HFFc6 (cell line): ENCODE results near the gene TTLL12. TPM values are rescaled to one million over a fixed set of nuclear protein-coding genes. Genes with fewer than 3 reads are reported as not detected.
A peak's percentile ranks its signal among the peaks of the same experiment; 100 is the strongest.

Experiments used
- DNase-seq: peaks from one replicate; pipeline ENCODE4 v3.0.0-alpha.2; 2018
- H3K27ac Mint-ChIP-seq: 2 replicates; pipeline ENCODE4 v1.8.0; 2020; ENCODE audit warnings: mild to moderate bottlenecking, mixed read lengths
- H3K27me3 Mint-ChIP-seq: 2 replicates; pipeline ENCODE4 v1.8.0; 2021; ENCODE audit warnings: mild to moderate bottlenecking, moderate library complexity, mixed read lengths; ENCODE audit not compliant: insufficient read depth
- H3K36me3 Mint-ChIP-seq: 2 replicates; pipeline ENCODE4 v1.8.0; 2021; ENCODE audit warnings: low read depth, mixed read lengths
- H3K4me1 Mint-ChIP-seq: 2 replicates; pipeline ENCODE4 v1.8.0; 2020; ENCODE audit warnings: low read depth, mixed read lengths
- H3K4me3 Mint-ChIP-seq: 2 replicates; pipeline ENCODE4 v1.8.0; 2020; ENCODE audit warnings: mild to moderate bottlenecking, moderate library complexity, mixed read lengths
- H3K9me3 Mint-ChIP-seq: 2 replicates; pipeline ENCODE4 v1.8.0; 2020; ENCODE audit warnings: mild to moderate bottlenecking, mixed read lengths
- CTCF ChIP-seq: fragments of 200-600 bp; sonication (generic); IDR thresholded peaks from 2 replicates; pipeline ENCODE4 v1.5.0; 2021; ENCODE audit warnings: antibody characterized with exemption, mild to moderate bottlenecking
- total RNA-seq, 6 experiments: library from RNA; stranded (reverse); fragmentation: NEBNext Ultra II Directional; extraction: Animal tissue kit (Norgen Biotek cat#: 25700); gene quantifications; 2 replicates in 1 of 6; 3 replicates in 5 of 6; pipeline ENCODE4 v1.2.3, GENCODE V29; 2021

Gene TTLL12
- total RNA-seq, 6 experiments from 2014 or later: 33.9 to 42.4 (median 38.7) TPM

DNA sequence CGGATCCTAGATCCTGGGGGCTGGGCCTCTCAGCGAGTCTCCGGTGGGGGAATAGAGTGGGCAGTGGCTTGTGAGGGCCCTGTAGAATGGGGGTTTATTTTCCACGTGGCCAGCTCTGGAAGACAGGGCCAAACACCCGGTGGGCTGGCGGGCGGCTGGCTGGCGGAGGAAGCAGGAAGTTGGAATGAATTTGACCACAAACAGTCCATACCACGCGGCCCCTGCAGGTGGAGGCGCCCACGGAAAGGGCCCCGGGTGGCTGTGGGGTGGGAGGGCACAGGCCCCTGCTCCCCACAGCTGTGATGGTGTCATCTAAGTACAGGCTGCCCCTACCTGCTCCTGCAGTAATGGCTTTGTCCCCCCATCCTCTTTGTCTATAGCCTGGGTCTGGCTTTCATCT, 58.8 kb downstream of the TTLL12 start:
- H3K4me1 Mint-ChIP-seq: peaks cover 14% of the 10 kb centered on the region
- no peaks in the 10 kb centered on the region for H3K9me3 Mint-ChIP-seq
- no peaks in the 10 kb centered on the region for H3K36me3 Mint-ChIP-seq
- no peak for TF ChIP-seq CTCF
- DNase-seq: no peak
- H3K27ac Mint-ChIP-seq: no peak overlapping the region
- H3K27me3 Mint-ChIP-seq: no peaks in the 10 kb centered on the region; the same call in none of the 2 replicates
- H3K4me3 Mint-ChIP-seq: no peak overlapping the region

DNA sequence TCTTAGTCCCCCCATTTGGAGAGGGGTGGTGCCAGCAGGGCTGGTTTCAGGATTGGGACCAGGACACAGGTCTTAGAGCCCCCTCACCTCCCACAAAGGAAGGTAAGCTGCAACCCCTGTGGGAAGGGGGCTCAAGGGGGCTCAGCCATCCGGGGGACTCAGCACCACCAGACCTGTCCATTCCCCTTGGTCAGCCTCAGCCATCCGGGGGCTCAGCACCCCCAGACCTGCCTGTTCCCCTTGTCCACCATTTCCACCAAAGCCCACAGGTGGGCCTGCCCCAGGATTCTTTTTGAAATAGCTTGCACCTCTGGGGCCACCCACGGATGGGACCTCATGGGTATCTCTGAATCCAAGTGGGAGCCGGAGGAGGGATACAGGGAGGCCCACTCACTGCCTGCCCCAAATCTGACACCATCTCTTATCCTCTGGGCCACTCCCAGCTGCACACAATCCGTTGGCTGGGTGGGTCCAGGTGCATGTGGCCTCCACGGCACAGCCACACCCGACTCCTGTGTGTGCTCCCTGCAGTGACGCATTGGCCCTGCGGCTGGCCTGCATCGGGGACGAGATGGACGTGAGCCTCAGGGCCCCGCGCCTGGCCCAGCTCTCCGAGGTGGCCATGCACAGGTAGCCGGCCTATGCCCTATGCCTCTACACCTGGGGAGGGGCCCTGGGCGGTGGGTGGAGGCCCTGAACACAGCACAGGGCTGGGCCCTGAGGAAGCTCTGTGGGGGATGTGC, 59.6 kb downstream of the TTLL12 start:
- Mint-ChIP-seq H3K4me3 (no peak overlapping the region), H3K27ac (peak overlapping the region; percentile 75)

DNA sequence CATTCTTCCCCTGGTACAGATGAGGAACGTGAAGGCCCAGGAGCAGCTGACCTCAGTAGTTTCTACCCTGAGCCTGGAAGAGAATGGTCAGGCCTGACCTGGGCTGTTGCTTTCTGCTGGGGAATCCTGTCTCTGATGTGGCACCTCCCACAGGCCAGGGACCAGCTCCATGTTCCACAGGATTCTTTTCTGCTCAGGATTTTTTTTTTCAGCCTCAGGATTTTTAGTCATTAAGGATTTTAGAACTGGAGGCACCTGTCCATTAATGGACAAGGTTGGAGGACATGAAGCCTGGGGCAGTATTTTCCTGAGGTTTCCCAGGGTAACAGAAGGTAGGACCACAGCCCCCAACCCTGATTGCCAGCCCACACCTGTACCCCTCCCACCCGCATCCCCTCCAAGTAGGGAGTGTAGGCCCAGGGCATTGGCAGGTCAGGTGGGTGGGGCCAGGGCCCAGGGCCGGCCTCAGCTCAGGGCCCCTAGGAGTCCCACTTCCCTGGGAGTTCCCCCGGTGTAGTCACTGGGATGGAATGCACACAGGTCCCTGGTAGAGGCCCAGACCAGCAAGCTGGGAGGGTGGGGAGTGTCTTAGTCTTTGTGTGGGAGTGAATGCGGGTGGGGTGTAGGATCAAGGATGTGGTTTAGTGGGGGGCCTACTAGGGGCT, 60.3 kb downstream of the TTLL12 start:
- H3K27me3 Mint-ChIP-seq: no peaks in the 10 kb centered on the region; the same call in none of the 2 replicates
- no peak for TF ChIP-seq CTCF
- H3K9me3 Mint-ChIP-seq: no peaks in the 10 kb centered on the region
- peak; percentile 59 for DNase-seq
- no peak overlapping the region for H3K4me3 Mint-ChIP-seq
- peak overlapping the region; percentile 75 for H3K27ac Mint-ChIP-seq
- no peaks in the 10 kb centered on the region for H3K36me3 Mint-ChIP-seq
- peaks cover 14% of the 10 kb centered on the region for H3K4me1 Mint-ChIP-seq

More for the DNA sequence above, 59.6 kb downstream of the TTLL12 start:
- H3K9me3 Mint-ChIP-seq: no peaks in the 10 kb centered on the region
- no peaks in the 10 kb centered on the region for H3K36me3 Mint-ChIP-seq
- H3K4me1 Mint-ChIP-seq: peaks cover 14% of the 10 kb centered on the region
- no peak for TF ChIP-seq CTCF
- no peak for DNase-seq
- no peaks in the 10 kb centered on the region; the same call in none of the 2 replicates for H3K27me3 Mint-ChIP-seq

DNA sequence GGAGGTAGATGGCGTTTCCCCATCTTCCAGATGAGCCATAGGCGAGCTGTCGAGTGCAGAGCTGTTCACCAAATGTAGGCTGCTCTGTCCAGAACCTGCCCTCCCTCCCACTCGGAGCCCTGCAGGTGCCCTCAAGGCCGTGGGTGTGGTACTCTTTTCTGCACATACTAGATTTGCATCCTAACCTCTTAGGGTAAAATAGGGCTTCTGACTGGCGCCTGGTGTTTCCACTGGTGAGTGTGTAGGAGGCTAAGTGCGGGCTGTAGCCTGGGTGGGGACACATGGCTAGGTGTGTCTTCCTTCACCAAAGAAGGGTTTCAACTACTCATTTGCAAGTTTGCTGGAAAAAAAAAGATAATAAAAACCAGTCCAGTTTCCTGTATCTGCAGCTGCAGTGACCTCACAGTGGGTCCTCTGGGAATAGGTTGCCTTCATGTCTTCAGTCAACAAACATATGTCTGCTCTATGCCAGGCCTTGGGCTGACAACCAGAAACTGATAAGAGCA, 67.9 kb downstream of the TTLL12 start:
- no peaks in the 10 kb centered on the region for H3K36me3 Mint-ChIP-seq
- H3K4me1 Mint-ChIP-seq: no peaks in the 10 kb centered on the region
- TF ChIP-seq CTCF: no peak
- no peak overlapping the region for H3K27ac Mint-ChIP-seq
- H3K4me3 Mint-ChIP-seq: no peak overlapping the region
- H3K27me3 Mint-ChIP-seq: peaks cover 8% of the 10 kb centered on the region
- no peaks in the 10 kb centered on the region for H3K9me3 Mint-ChIP-seq
- no peak for DNase-seq

DNA sequence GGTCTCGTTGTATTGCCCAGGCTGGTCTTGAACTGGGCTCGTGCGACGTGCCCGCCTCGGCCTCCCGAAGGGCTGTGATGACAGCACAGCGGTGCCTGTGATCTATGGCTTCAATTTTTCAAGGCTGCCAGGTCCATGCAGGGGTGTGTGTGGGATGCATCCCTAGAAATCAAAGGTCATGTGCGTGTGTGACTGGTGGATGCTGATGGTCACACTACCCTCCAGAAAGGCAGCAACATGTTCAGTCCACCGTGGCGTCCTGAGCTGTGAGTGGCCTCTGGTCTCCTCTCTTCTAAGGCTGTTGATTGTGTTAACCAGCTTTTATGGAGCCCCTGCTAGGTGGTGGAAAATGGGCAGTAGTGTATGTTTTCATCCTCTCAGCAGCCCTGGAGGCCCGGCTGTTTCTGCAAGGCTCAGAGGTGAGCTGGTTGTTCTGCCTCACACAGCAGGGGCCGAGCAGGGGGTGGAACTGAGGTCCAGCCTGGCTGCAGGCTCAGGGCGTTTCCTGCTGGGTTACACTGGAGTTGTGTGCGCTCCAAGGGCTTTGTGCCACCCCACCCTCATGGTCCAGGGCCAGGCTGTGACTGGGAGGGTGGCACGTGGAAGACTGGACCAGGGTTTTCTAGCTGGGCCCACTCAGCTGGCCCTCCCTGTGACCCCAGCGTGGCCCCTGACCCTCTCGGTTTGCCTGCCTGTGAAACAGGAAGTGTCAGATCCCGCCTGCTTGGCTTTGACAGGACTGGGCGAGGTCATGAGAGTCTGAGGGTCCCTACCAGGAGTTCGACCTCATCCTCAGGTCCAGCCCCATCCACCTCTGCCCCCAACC, 68.7 kb downstream of the TTLL12 start:
- no peak for DNase-seq
- H3K4me3 Mint-ChIP-seq: no peak overlapping the region
- no peak for TF ChIP-seq CTCF
- no peaks in the 10 kb centered on the region for H3K4me1 Mint-ChIP-seq
- H3K27ac Mint-ChIP-seq: no peak overlapping the region
- no peaks in the 10 kb centered on the region for H3K9me3 Mint-ChIP-seq
- H3K27me3 Mint-ChIP-seq: peaks cover 15% of the 10 kb centered on the region
- no peaks in the 10 kb centered on the region for H3K36me3 Mint-ChIP-seq
